ENCODE measurements around the gene SLC5A10.
"Not testable (repeated sequence)": the region's sequence is repeated elsewhere in the genome, so short reads cannot be mapped to it uniquely, and the experiment has no call there.

SLC5A10 gene

GRCh38 chr17:19031729-19032128 lies 79.8 kb downstream of the SLC5A10 start:
- DNase-seq (ENCODE audit: low read depth); H3K4me3 ChIP-seq (ENCODE audit: low read length): not testable (repeated sequence)
- TF ChIP-seq CTCF (IDR thresholded peaks at IDR 0.05; ENCODE audit: insufficient read depth, low read depth, low read length, missing control alignments): peak; percentile 45

GRCh38 chr17:19032377-19032988 lies 80.5 kb downstream of the SLC5A10 start:
- DNase-seq (ENCODE audit: low read depth); H3K4me3 ChIP-seq (ENCODE audit: low read length): not testable (repeated sequence)

GRCh38 chr17:19036186-19036585 lies 84.2 kb downstream of the SLC5A10 start:
- H3K4me3 ChIP-seq (ENCODE audit: low read length); DNase-seq (ENCODE audit: low read depth): not testable (repeated sequence)

GRCh38 chr17:19037547-19037946 lies 85.6 kb downstream of the SLC5A10 start:
- not testable (repeated sequence) for H3K4me3 ChIP-seq (ENCODE audit: low read length); DNase-seq (ENCODE audit: low read depth)

- DNase-seq (ENCODE audit: low read depth); H3K4me3 ChIP-seq (ENCODE audit: low read length): not testable (repeated sequence)
Observed at GRCh38 chr17:19038007-19038406, 86.0 kb downstream of the SLC5A10 start.

- DNase-seq (ENCODE audit: low read depth); H3K4me3 ChIP-seq (ENCODE audit: low read length): not testable (repeated sequence)
Observed at GRCh38 chr17:19038730-19039129, 86.8 kb downstream of the SLC5A10 start.

GRCh38 chr17:19040350-19040749 lies 88.4 kb downstream of the SLC5A10 start:
- not testable (repeated sequence) for H3K4me3 ChIP-seq (ENCODE audit: low read length); DNase-seq (ENCODE audit: low read depth)

- not testable (repeated sequence) for H3K4me3 ChIP-seq (ENCODE audit: low read length); DNase-seq (ENCODE audit: low read depth)
Observed at GRCh38 chr17:19041871-19042270, 89.9 kb downstream of the SLC5A10 start.

- DNase-seq (ENCODE audit: low read depth); H3K4me3 ChIP-seq (ENCODE audit: low read length): not testable (repeated sequence)
Observed at GRCh38 chr17:19042369-19042768, 90.4 kb downstream of the SLC5A10 start.

- not testable (repeated sequence) for H3K4me3 ChIP-seq (ENCODE audit: low read length); DNase-seq (ENCODE audit: low read depth)
Observed at GRCh38 chr17:19043032-19043431, 91.1 kb downstream of the SLC5A10 start.

- DNase-seq (ENCODE audit: low read depth); H3K4me3 ChIP-seq (ENCODE audit: low read length): not testable (repeated sequence)
Observed at GRCh38 chr17:19044643-19045042, 92.7 kb downstream of the SLC5A10 start.

GRCh38 chr17:19046782-19047375 lies 94.9 kb downstream of the SLC5A10 start, which contains the start of gene GRAP:
GRAP (minus strand) TSS chr17:19046957; CDS start chr17:19046926, 31 bp downstream.
- not testable (repeated sequence) for DNase-seq (ENCODE audit: low read depth); H3K4me3 ChIP-seq (ENCODE audit: low read length)

GRCh38 chr17:19047510-19047909 lies 95.5 kb downstream of the SLC5A10 start:
- H3K4me3 ChIP-seq (ENCODE audit: low read length); DNase-seq (ENCODE audit: low read depth): not testable (repeated sequence)

GRCh38 chr17:19048826-19049225 lies 96.9 kb downstream of the SLC5A10 start:
- not testable (repeated sequence) for H3K4me3 ChIP-seq (ENCODE audit: low read length); DNase-seq (ENCODE audit: low read depth)

- not testable (repeated sequence) for DNase-seq (ENCODE audit: low read depth); H3K4me3 ChIP-seq (ENCODE audit: low read length)
Observed at GRCh38 chr17:19055447-19055846, 103.5 kb downstream of the SLC5A10 start.

- not testable (repeated sequence) for DNase-seq (ENCODE audit: low read depth)
- H3K4me3 ChIP-seq (ENCODE audit: low read length): peak overlapping the region; percentile 20
Observed at GRCh38 chr17:19062009-19062717, 110.2 kb downstream of the SLC5A10 start.

- not testable (repeated sequence) for DNase-seq (ENCODE audit: low read depth); H3K4me3 ChIP-seq (ENCODE audit: low read length)
Observed at GRCh38 chr17:19062718-19063325, 110.9 kb downstream of the SLC5A10 start.

- DNase-seq (ENCODE audit: low read depth); H3K4me3 ChIP-seq (ENCODE audit: low read length): not testable (repeated sequence)
Observed at GRCh38 chr17:19063326-19063956, 111.5 kb downstream of the SLC5A10 start.

Data from epithelial cell of esophagus (primary cell).